CD4-positive, alpha-beta T cell treated with Interleukin-6 for 4 hours (primary cell): ENCODE data around the gene SCYGR8.
"Not testable (repeated sequence)": the region's sequence is repeated elsewhere in the genome, so short reads cannot be mapped to it uniquely, and the experiment has no call there.

Experiments
- DNase-seq: peaks from one replicate; pipeline ENCODE4 v3.0.0-alpha.2; 2020; ENCODE audit warnings: mixed read lengths

SCYGR8 gene

GRCh38 chr2:227745594-227745993 is at the start of gene SCYGR8:
TSS of gene SCYGR8 (plus strand) at chr2:227745894. CDS start at chr2:227745894, 0 bp downstream.
- no peak for DNase-seq

GRCh38 chr2:227696990-227697679 is 48.6 kb upstream of the SCYGR8 start:
- no peak for DNase-seq

- no peak for DNase-seq
These were observed 44.1 kb upstream of the SCYGR8 start for GRCh38 chr2:227701556-227701955.

- DNase-seq: no peak
These were observed 42.4 kb upstream of the SCYGR8 start for GRCh38 chr2:227703280-227703732.

GRCh38 chr2:227703961-227704360 is 41.7 kb upstream of the SCYGR8 start:
- DNase-seq: no peak

- DNase-seq: no peak
These were observed 38.8 kb upstream of the SCYGR8 start for GRCh38 chr2:227706859-227707258.

- DNase-seq: no peak
These were observed 38.3 kb upstream of the SCYGR8 start for GRCh38 chr2:227707390-227707789.

GRCh38 chr2:227710986-227711385 is 34.7 kb upstream of the SCYGR8 start:
- no peak for DNase-seq

GRCh38 chr2:227713291-227713690 is 32.4 kb upstream of the SCYGR8 start:
- no peak for DNase-seq

- no peak for DNase-seq
These were observed 29.2 kb upstream of the SCYGR8 start for GRCh38 chr2:227716501-227716900.

- DNase-seq: peak; percentile 4
These were observed 27.8 kb upstream of the SCYGR8 start, which contains the start of gene SLC19A3 for GRCh38 chr2:227717687-227718567. TSS of gene SLC19A3 (minus strand) at chr2:227718028. CDS start at chr2:227702318, 15,710 bp downstream.

GRCh38 chr2:227719641-227720040 is 26.1 kb upstream of the SCYGR8 start:
- DNase-seq: no peak

- DNase-seq: no peak
These were observed 25.0 kb upstream of the SCYGR8 start for GRCh38 chr2:227720680-227721079.

GRCh38 chr2:227722821-227723220 is 22.9 kb upstream of the SCYGR8 start:
- not testable (repeated sequence) for DNase-seq

- no peak for DNase-seq
These were observed 21.2 kb upstream of the SCYGR8 start, which contains the start of gene SCYGR6 for GRCh38 chr2:227724394-227725039. TSS of gene SCYGR6 (minus strand) at chr2:227724757. CDS start at chr2:227724757, 0 bp downstream.

- no peak for DNase-seq
These were observed 17.7 kb upstream of the SCYGR8 start, which contains the start of gene SCYGR7 for GRCh38 chr2:227728035-227728434. TSS of gene SCYGR7 (plus strand) at chr2:227728335. CDS start at chr2:227728335, 0 bp downstream.

GRCh38 chr2:227739351-227739750 is 6.3 kb upstream of the SCYGR8 start:
- DNase-seq: no peak

- peak; percentile 9 for DNase-seq
These were observed 5.0 kb upstream of the SCYGR8 start for GRCh38 chr2:227740705-227741104.

- DNase-seq: no peak
These were observed 2.4 kb downstream of the SCYGR8 start for GRCh38 chr2:227748079-227748478.

GRCh38 chr2:227756261-227756660 is 10.6 kb downstream of the SCYGR8 start:
- not testable (repeated sequence) for DNase-seq

- no peak for DNase-seq
These were observed 13.9 kb downstream of the SCYGR8 start for GRCh38 chr2:227759411-227760118.

- DNase-seq: no peak
These were observed 16.2 kb downstream of the SCYGR8 start for GRCh38 chr2:227761740-227762476.
